DOHH2 (cell line): ENCODE results near the gene TANGO2.

ENCODE experiments used
- H3F3A ChIP-seq: fragments of 200-600 bp; sonication (generic), shearing (Covaris generic); 2 replicates; pipeline ENCODE4 v1.6.0; 2016; ENCODE audit warnings: antibody characterized with exemption, mild to moderate bottlenecking; ENCODE audit not compliant: control insufficient read depth, insufficient read depth
- H3K27ac ChIP-seq: fragments of 200-600 bp; sonication (generic); 2 replicates; pipeline ENCODE4 v1.5.1; 2014; ENCODE audit warnings: low read depth, mild to moderate bottlenecking, low read length, moderate library complexity
- H3K27me3 ChIP-seq: fragments of 200-600 bp; sonication (generic); 2 replicates; pipeline ENCODE4 v1.6.1; 2014; ENCODE audit warnings: mild to moderate bottlenecking, low read length, mixed read lengths; ENCODE audit not compliant: control insufficient read depth
- H3K36me3 ChIP-seq: fragments of 200-600 bp; sonication (generic); 2 replicates; pipeline ENCODE4 v1.6.1; 2014; ENCODE audit warnings: mild to moderate bottlenecking, low read length, moderate library complexity, mixed read lengths; ENCODE audit not compliant: control insufficient read depth
- H3K4me1 ChIP-seq: fragments of 200-600 bp; sonication (generic); 2 replicates; pipeline ENCODE4 v1.6.1; 2014; ENCODE audit warnings: mild to moderate bottlenecking, low read length, mixed read lengths; ENCODE audit not compliant: control insufficient read depth
- H3K4me2 ChIP-seq: fragments of 200-600 bp; sonication (generic); 2 replicates; pipeline ENCODE4 v1.6.0; 2014; ENCODE audit warnings: mild to moderate bottlenecking, low read length, moderate library complexity
- H3K4me3 ChIP-seq: fragments of 200-600 bp; sonication (generic); 2 replicates; pipeline ENCODE4 v1.5.1; 2014; ENCODE audit warnings: mild to moderate bottlenecking, low read length, mixed read lengths
- H3K79me2 ChIP-seq: fragments of 200-600 bp; sonication (generic); 2 replicates; pipeline ENCODE4 v1.6.1; 2014; ENCODE audit warnings: mild to moderate bottlenecking, low read length, mixed read lengths; ENCODE audit not compliant: control insufficient read depth
- H3K9me2 ChIP-seq: fragments of 200-600 bp; sonication (generic); replicated peaks from 2 replicates; pipeline ENCODE4 v1.6.1; 2014; ENCODE audit warnings: mild to moderate bottlenecking, low read length, mixed read lengths; ENCODE audit not compliant: control insufficient read depth
- H3K9me3 ChIP-seq: fragments of 200-600 bp; sonication (generic); 2 replicates; pipeline ENCODE4 v1.6.1; 2014; ENCODE audit warnings: antibody characterized with exemption, low read length, mixed read lengths; ENCODE audit not compliant: control insufficient read depth, insufficient read depth
- H4K20me1 ChIP-seq: fragments of 200-600 bp; sonication (generic); 2 replicates; pipeline ENCODE4 v1.6.0; 2014; ENCODE audit warnings: low read depth, mild to moderate bottlenecking, antibody characterized with exemption, low read length, moderate library complexity; ENCODE audit not compliant: control insufficient read depth, insufficient read depth
- EZH2phosphoT487 ChIP-seq: fragments of 200-600 bp; sonication (generic); IDR thresholded peaks from 2 replicates; pipeline ENCODE4 v1.6.1; 2017; ENCODE audit warnings: borderline replicate concordance, mild to moderate bottlenecking, antibody characterized with exemption, low read length, moderate library complexity, mixed read lengths
- TF ChIP-seq, protein P1 (sequence below): fragments of 200-600 bp; sonication (generic); IDR thresholded peaks from one replicate; pipeline ENCODE4 v1.5.1; 2014; ENCODE audit warnings: antibody characterized with exemption, mild to moderate bottlenecking, low read depth, low read length; ENCODE audit not compliant: poor library complexity, severe bottlenecking

Gene TANGO2

GRCh38 chr22:19995611-19996339 is 25.1 kb upstream of the TANGO2 start:
- Histone ChIP-seq H3K9me2 (no peaks in the 10 kb centered on the region), H3K9me3 (no peaks in the 10 kb centered on the region), H3K36me3 (no peaks in the 10 kb centered on the region), H3K4me3 (no peak overlapping the region), H3K27ac (no peak overlapping the region), H3K27me3 (no peaks in the 10 kb centered on the region), H4K20me1 (no peaks in the 10 kb centered on the region), H3F3A (no peaks in the 10 kb centered on the region), H3K4me2 (no peak overlapping the region), H3K4me1 (no peaks in the 10 kb centered on the region), H3K79me2 (no peaks in the 10 kb centered on the region)
- TF ChIP-seq EZH2phosphoT487 = no peak
- TF ChIP-seq, protein P1, sequence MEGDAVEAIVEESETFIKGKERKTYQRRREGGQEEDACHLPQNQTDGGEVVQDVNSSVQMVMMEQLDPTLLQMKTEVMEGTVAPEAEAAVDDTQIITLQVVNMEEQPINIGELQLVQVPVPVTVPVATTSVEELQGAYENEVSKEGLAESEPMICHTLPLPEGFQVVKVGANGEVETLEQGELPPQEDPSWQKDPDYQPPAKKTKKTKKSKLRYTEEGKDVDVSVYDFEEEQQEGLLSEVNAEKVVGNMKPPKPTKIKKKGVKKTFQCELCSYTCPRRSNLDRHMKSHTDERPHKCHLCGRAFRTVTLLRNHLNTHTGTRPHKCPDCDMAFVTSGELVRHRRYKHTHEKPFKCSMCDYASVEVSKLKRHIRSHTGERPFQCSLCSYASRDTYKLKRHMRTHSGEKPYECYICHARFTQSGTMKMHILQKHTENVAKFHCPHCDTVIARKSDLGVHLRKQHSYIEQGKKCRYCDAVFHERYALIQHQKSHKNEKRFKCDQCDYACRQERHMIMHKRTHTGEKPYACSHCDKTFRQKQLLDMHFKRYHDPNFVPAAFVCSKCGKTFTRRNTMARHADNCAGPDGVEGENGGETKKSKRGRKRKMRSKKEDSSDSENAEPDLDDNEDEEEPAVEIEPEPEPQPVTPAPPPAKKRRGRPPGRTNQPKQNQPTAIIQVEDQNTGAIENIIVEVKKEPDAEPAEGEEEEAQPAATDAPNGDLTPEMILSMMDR = no peak

GRCh38 chr22:19996694-19997384 is 24.1 kb upstream of the TANGO2 start:
- H3K9me2 ChIP-seq = no peaks in the 10 kb centered on the region
- no peaks in the 10 kb centered on the region for H3K79me2 ChIP-seq
- H3K27me3 ChIP-seq = peaks cover 2% of the 10 kb centered on the region; the same call in 1 of the 2 replicates
- no peak overlapping the region for H3K27ac ChIP-seq
- no peaks in the 10 kb centered on the region for H3F3A ChIP-seq
- no peak for TF ChIP-seq EZH2phosphoT487
- TF ChIP-seq, protein P1 = no peak
- H3K4me2 ChIP-seq = no peak overlapping the region
- H3K4me3 ChIP-seq = no peak overlapping the region
- no peaks in the 10 kb centered on the region; the same call in 1 of the 2 replicates for H3K9me3 ChIP-seq
- H4K20me1 ChIP-seq = no peaks in the 10 kb centered on the region
- no peaks in the 10 kb centered on the region for H3K36me3 ChIP-seq
- H3K4me1 ChIP-seq = no peaks in the 10 kb centered on the region

GRCh38 chr22:19997561-19998231 is 23.2 kb upstream of the TANGO2 start:
- H3K79me2 ChIP-seq = no peaks in the 10 kb centered on the region
- H3K36me3 ChIP-seq = no peaks in the 10 kb centered on the region
- TF ChIP-seq, protein P1 = no peak
- TF ChIP-seq EZH2phosphoT487 = no peak
- peaks cover 5% of the 10 kb centered on the region; the same call in 1 of the 2 replicates for H3K27me3 ChIP-seq
- H3F3A ChIP-seq = no peaks in the 10 kb centered on the region
- H3K9me2 ChIP-seq = no peaks in the 10 kb centered on the region
- no peak overlapping the region for H3K27ac ChIP-seq
- H3K9me3 ChIP-seq = no peaks in the 10 kb centered on the region; the same call in 1 of the 2 replicates
- H3K4me2 ChIP-seq = no peak overlapping the region
- no peaks in the 10 kb centered on the region for H4K20me1 ChIP-seq
- no peaks in the 10 kb centered on the region for H3K4me1 ChIP-seq
- no peak overlapping the region for H3K4me3 ChIP-seq
